ENCODE measurements around the gene FAM13B. TPM values are rescaled to one million over a fixed set of nuclear protein-coding genes. Genes with fewer than 3 reads are reported as not detected.

The FAM13B gene
- total RNA-seq, 1 donor from 2014 or later = 43.6 TPM

- H3K9me3 Mint-ChIP-seq (ENCODE audit: low read depth) = no peaks in the 10 kb centered on the region
- DNase-seq (ENCODE audit: low spot score) = no peak
- TF ChIP-seq CTCF (IDR thresholded peaks at IDR 0.05) = no peak
- peaks cover 14% of the 10 kb centered on the region for H3K4me1 Mint-ChIP-seq (ENCODE audit: low read depth)
- H3K27ac Mint-ChIP-seq (ENCODE audit: unreplicated experiment) = no peak overlapping the region
- no peaks in the 10 kb centered on the region for H3K36me3 Mint-ChIP-seq (ENCODE audit: low read depth)
- H3K27me3 Mint-ChIP-seq (ENCODE audit: low read depth) = no peaks in the 10 kb centered on the region
- no peak overlapping the region for H3K4me3 Mint-ChIP-seq (ENCODE audit: unreplicated experiment)
Measured at GRCh38 chr5:138038826-138039225, 5.9 kb upstream of the FAM13B start.

GRCh38 chr5:138037907-138038633 is 5.2 kb upstream of the FAM13B start:
- no peaks in the 10 kb centered on the region for H3K9me3 Mint-ChIP-seq (ENCODE audit: low read depth)
- no peaks in the 10 kb centered on the region for H3K36me3 Mint-ChIP-seq (ENCODE audit: low read depth)
- no peak overlapping the region for H3K4me3 Mint-ChIP-seq (ENCODE audit: unreplicated experiment)
- peaks cover 22% of the 10 kb centered on the region for H3K4me1 Mint-ChIP-seq (ENCODE audit: low read depth)
- no peak for DNase-seq (ENCODE audit: low spot score)
- H3K27ac Mint-ChIP-seq (ENCODE audit: unreplicated experiment) = no peak overlapping the region
- H3K27me3 Mint-ChIP-seq (ENCODE audit: low read depth) = no peaks in the 10 kb centered on the region
- no peak for TF ChIP-seq CTCF (IDR thresholded peaks at IDR 0.05)

- no peak for TF ChIP-seq CTCF (IDR thresholded peaks at IDR 0.05)
- no peaks in the 10 kb centered on the region for H3K9me3 Mint-ChIP-seq (ENCODE audit: low read depth)
- DNase-seq (ENCODE audit: low spot score) = no peak
Measured at GRCh38 chr5:138037271-138037670, 4.4 kb upstream of the FAM13B start.

GRCh38 chr5:138035605-138036537 is 3.0 kb upstream of the FAM13B start:
- no peaks in the 10 kb centered on the region for H3K9me3 Mint-ChIP-seq (ENCODE audit: low read depth)
- no peak for DNase-seq (ENCODE audit: low spot score)
- H3K27ac Mint-ChIP-seq (ENCODE audit: unreplicated experiment) = peak overlapping the region; percentile 78
- H3K4me3 Mint-ChIP-seq (ENCODE audit: unreplicated experiment) = no peak overlapping the region
- no peaks in the 10 kb centered on the region for H3K27me3 Mint-ChIP-seq (ENCODE audit: low read depth)
- peaks cover 35% of the 10 kb centered on the region for H3K4me1 Mint-ChIP-seq (ENCODE audit: low read depth)
- peak; percentile 99 for TF ChIP-seq CTCF (IDR thresholded peaks at IDR 0.05)
- H3K36me3 Mint-ChIP-seq (ENCODE audit: low read depth) = no peaks in the 10 kb centered on the region

More at GRCh38 chr5:138037271-138037670, 4.4 kb upstream of the FAM13B start:
- Mint-ChIP-seq H3K27ac (ENCODE audit: unreplicated experiment) (no peak overlapping the region), H3K27me3 (ENCODE audit: low read depth) (no peaks in the 10 kb centered on the region), H3K36me3 (ENCODE audit: low read depth) (no peaks in the 10 kb centered on the region), H3K4me1 (ENCODE audit: low read depth) (peaks cover 22% of the 10 kb centered on the region), H3K4me3 (ENCODE audit: unreplicated experiment) (no peak overlapping the region)

- Mint-ChIP-seq H3K27ac (ENCODE audit: unreplicated experiment) (peak overlapping the region; percentile 96), H3K36me3 (ENCODE audit: low read depth) (no peaks in the 10 kb centered on the region), H3K4me3 (ENCODE audit: unreplicated experiment) (peak overlapping the region; percentile 96), H3K27me3 (ENCODE audit: low read depth) (no peaks in the 10 kb centered on the region), H3K9me3 (ENCODE audit: low read depth) (no peaks in the 10 kb centered on the region), H3K4me1 (ENCODE audit: low read depth) (peaks cover 53% of the 10 kb centered on the region)
- no peak for TF ChIP-seq CTCF (IDR thresholded peaks at IDR 0.05)
- DNase-seq (ENCODE audit: low spot score) = no peak
Measured at GRCh38 chr5:138033907-138034306, 1.0 kb upstream of the FAM13B start.

Data from chondrocyte (in vitro differentiated cells).